IgD-negative memory B cell (primary cell): ENCODE data around the gene FRMD4B. TPM values are rescaled to one million over a fixed set of nuclear protein-coding genes. Genes with fewer than 3 reads are reported as not detected.

Source experiments
- H3K27ac Mint-ChIP-seq, 3 donors: one replicate each; pipeline ENCODE4 v1.8.0; 2020 to 2022; ENCODE audit warnings: mild to moderate bottlenecking in 3 of 3, mixed read lengths in 3 of 3, moderate library complexity in 1 of 3
- H3K27me3 Mint-ChIP-seq: one replicate; pipeline ENCODE4 v1.8.0; 2021; ENCODE audit warnings: mixed read lengths
- H3K36me3 Mint-ChIP-seq: one replicate; pipeline ENCODE4 v1.8.0; 2020; ENCODE audit warnings: mild to moderate bottlenecking, mixed read lengths
- H3K4me1 Mint-ChIP-seq, 3 donors: one replicate each; pipeline ENCODE4 v1.8.0; 2020 to 2022; ENCODE audit warnings: mixed read lengths in 3 of 3, mild to moderate bottlenecking in 1 of 3
- H3K4me3 Mint-ChIP-seq, 4 donors: one replicate each; pipeline ENCODE4 v1.8.0; 2020 to 2022; ENCODE audit warnings: mild to moderate bottlenecking in 4 of 4, mixed read lengths in 4 of 4, moderate library complexity in 3 of 4
- H3K9me3 Mint-ChIP-seq, 3 donors: one replicate each; pipeline ENCODE4 v1.8.0; 2020 to 2021; ENCODE audit warnings: mixed read lengths in 3 of 3, mild to moderate bottlenecking in 1 of 3
- polyA plus RNA-seq: library from polyadenylated mRNA; unstranded; fragments of 300-500 nt; fragmentation: Illumina TruSeq; gene quantifications from one replicate; pipeline ENCODE4 v1.2.3, GENCODE V29; 2021

FRMD4B gene
- polyA plus RNA-seq, 1 donor from 2014 or later: 0.05 TPM

GRCh38 chr3:69178082-69178481 is 207.8 kb downstream of the FRMD4B start:
- Mint-ChIP-seq H3K27ac (no peak overlapping the region), H3K9me3 (no peaks in the 10 kb centered on the region), H3K36me3 (no peaks in the 10 kb centered on the region)

GRCh38 chr3:69174871-69175737 is 210.8 kb downstream of the FRMD4B start:
- Mint-ChIP-seq H3K9me3 (no peaks in the 10 kb centered on the region), H3K36me3 (no peaks in the 10 kb centered on the region), H3K4me1 (no peaks in the 10 kb centered on the region), H3K27ac (no peak overlapping the region), H3K27me3 (no peaks in the 10 kb centered on the region), H3K4me3 (no peak overlapping the region)

More at GRCh38 chr3:69178082-69178481, 207.8 kb downstream of the FRMD4B start:
- Mint-ChIP-seq H3K27me3 (peaks cover 1% of the 10 kb centered on the region), H3K4me1 (peaks cover 0 to 3% (median 0%) of the 10 kb centered on the region in 3 donors), H3K4me3 (no peak overlapping the region)

- no peaks in the 10 kb centered on the region for H3K4me1 Mint-ChIP-seq
- H3K4me3 Mint-ChIP-seq: no peak overlapping the region
- H3K9me3 Mint-ChIP-seq: no peaks in the 10 kb centered on the region
- no peaks in the 10 kb centered on the region for H3K27me3 Mint-ChIP-seq
- no peaks in the 10 kb centered on the region for H3K36me3 Mint-ChIP-seq
- H3K27ac Mint-ChIP-seq: no peak overlapping the region
These were observed 211.4 kb downstream of the FRMD4B start for GRCh38 chr3:69174445-69174844.

- Mint-ChIP-seq H3K27ac (no peak overlapping the region), H3K36me3 (no peaks in the 10 kb centered on the region), H3K9me3 (no peaks in the 10 kb centered on the region), H3K27me3 (peaks cover 2% of the 10 kb centered on the region), H3K4me3 (no peak overlapping the region), H3K4me1 (no peaks in the 10 kb centered on the region)
These were observed 213.8 kb downstream of the FRMD4B start for GRCh38 chr3:69172058-69172457.

GRCh38 chr3:69166446-69166845 is 219.4 kb downstream of the FRMD4B start:
- peaks cover 2% of the 10 kb centered on the region for H3K27me3 Mint-ChIP-seq
- H3K9me3 Mint-ChIP-seq: no peaks in the 10 kb centered on the region
- H3K27ac Mint-ChIP-seq: no peak overlapping the region
- peaks cover 0 to under 1% (median 0%) of the 10 kb centered on the region in 3 donors for H3K4me1 Mint-ChIP-seq
- no peak overlapping the region for H3K4me3 Mint-ChIP-seq
- H3K36me3 Mint-ChIP-seq: no peaks in the 10 kb centered on the region

- Mint-ChIP-seq H3K4me3 (no peak overlapping the region), H3K27ac (no peak overlapping the region), H3K36me3 (no peaks in the 10 kb centered on the region), H3K27me3 (peaks cover 2% of the 10 kb centered on the region), H3K9me3 (no peaks in the 10 kb centered on the region), H3K4me1 (peaks cover 0 to 1% (median 0%) of the 10 kb centered on the region in 3 donors)
These were observed 220.1 kb downstream of the FRMD4B start for GRCh38 chr3:69165744-69166143.

GRCh38 chr3:69164296-69164695 is 221.6 kb downstream of the FRMD4B start:
- Mint-ChIP-seq H3K4me3 (no peak overlapping the region), H3K4me1 (peaks cover 0 to 1% (median 0%) of the 10 kb centered on the region in 3 donors), H3K36me3 (no peaks in the 10 kb centered on the region), H3K27me3 (peaks cover 4% of the 10 kb centered on the region), H3K9me3 (no peaks in the 10 kb centered on the region), H3K27ac (peak overlapping the region in 1 of 3 donors; percentile 7)

- H3K27me3 Mint-ChIP-seq: peaks cover 2% of the 10 kb centered on the region
- no peak overlapping the region for H3K4me3 Mint-ChIP-seq
- H3K27ac Mint-ChIP-seq: no peak overlapping the region
- H3K4me1 Mint-ChIP-seq: peaks cover 0 to 1% (median 0%) of the 10 kb centered on the region in 3 donors
- no peaks in the 10 kb centered on the region for H3K9me3 Mint-ChIP-seq
- H3K36me3 Mint-ChIP-seq: no peaks in the 10 kb centered on the region
These were observed 223.4 kb downstream of the FRMD4B start for GRCh38 chr3:69162308-69162980.

GRCh38 chr3:69161587-69162307 is 224.1 kb downstream of the FRMD4B start:
- Mint-ChIP-seq H3K27ac (no peak overlapping the region), H3K4me3 (no peak overlapping the region), H3K4me1 (peaks cover 0 to 1% (median 0%) of the 10 kb centered on the region in 3 donors), H3K36me3 (no peaks in the 10 kb centered on the region), H3K9me3 (no peaks in the 10 kb centered on the region), H3K27me3 (peaks cover 3% of the 10 kb centered on the region)

GRCh38 chr3:69160525-69160924 is 225.4 kb downstream of the FRMD4B start:
- H3K4me1 Mint-ChIP-seq: peaks cover 0 to 1% (median 0%) of the 10 kb centered on the region in 3 donors
- H3K27me3 Mint-ChIP-seq: peaks cover 3% of the 10 kb centered on the region
- no peaks in the 10 kb centered on the region for H3K9me3 Mint-ChIP-seq
- H3K36me3 Mint-ChIP-seq: no peaks in the 10 kb centered on the region
- H3K27ac Mint-ChIP-seq: no peak overlapping the region
- no peak overlapping the region for H3K4me3 Mint-ChIP-seq

GRCh38 chr3:69160107-69160506 is 225.8 kb downstream of the FRMD4B start:
- no peaks in the 10 kb centered on the region for H3K36me3 Mint-ChIP-seq
- H3K9me3 Mint-ChIP-seq: no peaks in the 10 kb centered on the region
- H3K4me3 Mint-ChIP-seq: no peak overlapping the region
- H3K27ac Mint-ChIP-seq: no peak overlapping the region
- peaks cover 0 to 1% (median 0%) of the 10 kb centered on the region in 3 donors for H3K4me1 Mint-ChIP-seq
- peaks cover 3% of the 10 kb centered on the region for H3K27me3 Mint-ChIP-seq

- Mint-ChIP-seq H3K4me1 (peaks cover 0 to 6% (median 3%) of the 10 kb centered on the region in 3 donors), H3K36me3 (no peaks in the 10 kb centered on the region), H3K4me3 (no peak overlapping the region), H3K9me3 (no peaks in the 10 kb centered on the region), H3K27ac (no peak overlapping the region), H3K27me3 (peaks cover 2% of the 10 kb centered on the region)
These were observed 236.3 kb downstream of the FRMD4B start for GRCh38 chr3:69149586-69149985.

GRCh38 chr3:69145688-69146087 is 240.2 kb downstream of the FRMD4B start:
- Mint-ChIP-seq H3K27me3 (peaks cover 2% of the 10 kb centered on the region), H3K27ac (no peak overlapping the region), H3K36me3 (no peaks in the 10 kb centered on the region), H3K9me3 (no peaks in the 10 kb centered on the region), H3K4me3 (no peak overlapping the region), H3K4me1 (no peaks in the 10 kb centered on the region)

- Mint-ChIP-seq H3K4me3 (no peak overlapping the region), H3K36me3 (no peaks in the 10 kb centered on the region), H3K27me3 (peaks cover 6% of the 10 kb centered on the region), H3K27ac (no peak overlapping the region), H3K9me3 (peaks cover 0 to 2% (median 0%) of the 10 kb centered on the region in 3 donors), H3K4me1 (no peaks in the 10 kb centered on the region)
These were observed 241.2 kb downstream of the FRMD4B start for GRCh38 chr3:69144631-69145245.

GRCh38 chr3:69143612-69144011 is 242.3 kb downstream of the FRMD4B start:
- Mint-ChIP-seq H3K9me3 (peaks cover 0 to 2% (median 0%) of the 10 kb centered on the region in 3 donors), H3K36me3 (no peaks in the 10 kb centered on the region), H3K4me1 (no peaks in the 10 kb centered on the region), H3K27ac (no peak overlapping the region), H3K27me3 (peaks cover 9% of the 10 kb centered on the region), H3K4me3 (no peak overlapping the region)
